ENCODE measurements around the gene PGM3. TPM values are rescaled to one million over a fixed set of nuclear protein-coding genes. Genes with fewer than 3 reads are reported as not detected.
A peak's percentile ranks its signal among the peaks of the same experiment; 100 is the strongest.

Gene PGM3
- total RNA-seq, 1 experiment from 2014 or later: 55.4 TPM

GRCh38 chr6:83218646-83219045 is 25.6 kb upstream of the PGM3 start:
- intact Hi-C loops (cut with micrococcal nuclease; ENCODE audit: unreplicated experiment): loop anchor here (10.0 kb wide), 1 partner anchor 964 kb away; no protein-coding TSS in a partner anchor
- no TSS peak for BruUV-seq (replicated peaks)
- Histone ChIP-seq H3K9me3 (ENCODE audit: low read depth, low read length, poor library complexity, severe bottlenecking) (no peaks in the 10 kb centered on the region), H3K27me3 (replicated peaks; ENCODE audit: insufficient read depth, low read depth, low read length, poor library complexity) (no peaks in the 10 kb centered on the region), H3K27ac (ENCODE audit: low read depth, low read length, poor library complexity, severe bottlenecking) (peak overlapping the region; percentile 21), H3K36me3 (ENCODE audit: insufficient read depth, low read length, poor library complexity, severe bottlenecking) (peaks cover 3% of the 10 kb centered on the region), H3K4me1 (ENCODE audit: insufficient read depth, low read length, poor library complexity, severe bottlenecking) (peaks cover 61% of the 10 kb centered on the region), H3K4me3 (ENCODE audit: low read depth, low read length, poor library complexity, severe bottlenecking) (no peak overlapping the region)
- POLR2A ChIA-PET (ENCODE audit: low non-redundant PET): no interaction called here
- DNase-seq (ENCODE audit: low spot score): no peak
- TF ChIP-seq CTCF (conservative IDR thresholded peaks at IDR 0.05; ENCODE audit: low read depth, low read length): no peak
- no peak for TF ChIP-seq EZH2 (IDR thresholded peaks at IDR 0.05; ENCODE audit: borderline replicate concordance, low read depth, low read length, poor library complexity, severe bottlenecking)
- CTCF ChIA-PET: no interaction called here

- BruUV-seq (replicated peaks): no TSS peak
- TF ChIP-seq EZH2 (IDR thresholded peaks at IDR 0.05; ENCODE audit: borderline replicate concordance, low read depth, low read length, poor library complexity, severe bottlenecking) (no peak), CTCF (conservative IDR thresholded peaks at IDR 0.05; ENCODE audit: low read depth, low read length) (no peak)
- Histone ChIP-seq H3K4me1 (ENCODE audit: insufficient read depth, low read length, poor library complexity, severe bottlenecking) (peaks cover 50% of the 10 kb centered on the region), H3K9me3 (ENCODE audit: low read depth, low read length, poor library complexity, severe bottlenecking) (no peaks in the 10 kb centered on the region), H3K36me3 (ENCODE audit: insufficient read depth, low read length, poor library complexity, severe bottlenecking) (peaks cover 4% of the 10 kb centered on the region), H3K4me3 (ENCODE audit: low read depth, low read length, poor library complexity, severe bottlenecking) (no peak overlapping the region), H3K27me3 (replicated peaks; ENCODE audit: insufficient read depth, low read depth, low read length, poor library complexity) (no peaks in the 10 kb centered on the region), H3K27ac (ENCODE audit: low read depth, low read length, poor library complexity, severe bottlenecking) (peak overlapping the region; percentile 27)
- ChIA-PET POLR2A (ENCODE audit: low non-redundant PET) (no interaction called here), CTCF (interaction anchor here (3.1 kb wide), 1 partner anchor 150 kb away, joined by 42 read pairs; the partner anchor contains the start of genes DOP1A and UBE3D)
- intact Hi-C loops (cut with micrococcal nuclease; ENCODE audit: unreplicated experiment): loop anchor here (10.0 kb wide), 1 partner anchor 962 kb away; no protein-coding TSS in a partner anchor
- no peak for DNase-seq (ENCODE audit: low spot score)
Observed at GRCh38 chr6:83216806-83217205, 23.7 kb upstream of the PGM3 start.

GRCh38 chr6:83215131-83216047 is 22.3 kb upstream of the PGM3 start:
- peak; percentile 92 for DNase-seq (ENCODE audit: low spot score)
- intact Hi-C loops (cut with micrococcal nuclease; ENCODE audit: unreplicated experiment): loop anchor here (1.0 to 10.0 kb wide), 2 partner anchors 148 to 961 kb away; partner anchors contain the start of gene DOP1A
- Histone ChIP-seq H3K4me1 (ENCODE audit: insufficient read depth, low read length, poor library complexity, severe bottlenecking) (peaks cover 36% of the 10 kb centered on the region), H3K4me3 (ENCODE audit: low read depth, low read length, poor library complexity, severe bottlenecking) (no peak overlapping the region), H3K27me3 (replicated peaks; ENCODE audit: insufficient read depth, low read depth, low read length, poor library complexity) (no peaks in the 10 kb centered on the region), H3K27ac (ENCODE audit: low read depth, low read length, poor library complexity, severe bottlenecking) (peak overlapping the region; percentile 53), H3K36me3 (ENCODE audit: insufficient read depth, low read length, poor library complexity, severe bottlenecking) (peaks cover 10% of the 10 kb centered on the region), H3K9me3 (ENCODE audit: low read depth, low read length, poor library complexity, severe bottlenecking) (no peaks in the 10 kb centered on the region)
- no peak for TF ChIP-seq EZH2 (IDR thresholded peaks at IDR 0.05; ENCODE audit: borderline replicate concordance, low read depth, low read length, poor library complexity, severe bottlenecking)
- peak; percentile 93 for TF ChIP-seq CTCF (conservative IDR thresholded peaks at IDR 0.05; ENCODE audit: low read depth, low read length)
- ChIA-PET POLR2A (ENCODE audit: low non-redundant PET) (interaction anchor here (0.7 kb wide), 2 partner anchors 11 to 32 kb away, joined by 3 read pairs; no protein-coding TSS in a partner anchor), CTCF (interaction anchor here (0.6 to 3.1 kb wide), 6 partner anchors 149 to 321 kb away, joined by 3 to 42 read pairs (median 4); partner anchors contain the start of genes DOP1A, PRSS35 and UBE3D)
- no TSS peak for BruUV-seq (replicated peaks)

All from A673 (cell line).